T-helper 17 cell (primary cell): ENCODE data around the gene RAB8A. TPM values are rescaled to one million over a fixed set of nuclear protein-coding genes. Genes with fewer than 3 reads are reported as not detected.
"Not testable (repeated sequence)": the region's sequence is repeated elsewhere in the genome, so short reads cannot be mapped to it uniquely, and the experiment has no call there.

Experiments
- ATAC-seq: fragments of 150-1000 bp; cut with Tn5 transposase; 2 replicates; pipeline ENCODE4 v1.10.0; 2021; ENCODE audit warnings: mild to moderate bottlenecking, moderate library complexity
- DNase-seq, 3 donors: peaks; one replicate each; pipeline versions ENCODE4 v3.0.0 to v3.0.0-alpha.2; 2020 to 2021
- H3K9me3 ChIP-seq: one replicate; pipeline ENCODE4 v1.7.0; 2013; ENCODE audit warnings: low read length, mild to moderate bottlenecking; ENCODE audit not compliant: control insufficient read depth, poor library complexity, severe bottlenecking
- H3K27ac Mint-ChIP-seq: one replicate; pipeline ENCODE4 v1.8.0; 2022; ENCODE audit warnings: mild to moderate bottlenecking, moderate library complexity, mixed read lengths
- H3K27me3 Mint-ChIP-seq: one replicate; pipeline ENCODE4 v1.8.0; 2022; ENCODE audit warnings: mixed read lengths
- H3K36me3 Mint-ChIP-seq: one replicate; pipeline ENCODE4 v1.8.0; 2022; ENCODE audit warnings: low read depth, mixed read lengths
- H3K4me1 Mint-ChIP-seq: one replicate; pipeline ENCODE4 v1.8.0; 2022; ENCODE audit warnings: mild to moderate bottlenecking, mixed read lengths
- H3K4me3 Mint-ChIP-seq: one replicate; pipeline ENCODE4 v1.8.0; 2022; ENCODE audit warnings: mild to moderate bottlenecking, moderate library complexity, mixed read lengths
- total RNA-seq, 4 donors: library from RNA in 2 of 4; stranded (reverse) in 2 of 4; gene quantifications; one replicate each; pipeline ENCODE4 v1.2.3 and lab custom pipeline; 2022 to 2026

RAB8A gene
- total RNA-seq, 2 donors from 2014 or later = 97.5 to 105 TPM

DNA sequence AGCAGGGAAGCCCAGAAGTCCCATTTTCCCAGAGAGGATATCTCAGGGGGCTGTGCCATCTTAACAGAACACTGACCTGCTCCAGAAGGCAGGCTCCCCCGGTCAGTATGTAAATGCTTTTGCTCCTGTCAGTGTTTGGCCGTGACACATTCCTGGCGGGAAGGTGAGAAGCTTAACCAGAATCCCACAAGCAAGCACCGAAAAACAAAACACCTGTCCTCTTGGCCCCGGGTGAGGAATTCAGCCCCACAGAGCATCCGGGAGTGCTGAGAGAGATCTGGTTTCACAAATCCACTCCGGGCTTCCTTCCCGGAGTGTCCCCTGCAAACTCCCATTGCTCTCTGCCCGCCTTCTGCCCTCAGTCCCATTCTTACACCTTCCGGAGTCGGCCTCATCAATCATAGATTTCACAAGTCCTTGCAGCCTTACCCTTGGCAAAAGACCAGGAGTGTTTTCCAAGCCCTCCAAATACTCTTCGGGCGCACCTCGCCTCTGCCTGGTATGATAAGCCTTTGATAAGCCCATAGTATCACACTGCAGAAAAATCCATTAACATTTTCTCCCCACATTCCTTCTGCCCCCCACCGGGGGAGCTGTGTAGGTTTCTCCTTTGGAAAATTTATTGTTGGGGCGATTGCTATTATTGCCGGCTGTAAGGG, 23.2 kb upstream of the RAB8A start:
- Mint-ChIP-seq H3K27ac (peak overlapping the region; percentile 96), H3K4me3 (peak overlapping the region; percentile 65), H3K27me3 (no peaks in the 10 kb centered on the region), H3K4me1 (peaks cover 39% of the 10 kb centered on the region), H3K36me3 (peaks cover 9% of the 10 kb centered on the region)
- DNase-seq (no peak), ATAC-seq (no peak)
- H3K9me3 ChIP-seq = no peaks in the 10 kb centered on the region

DNA sequence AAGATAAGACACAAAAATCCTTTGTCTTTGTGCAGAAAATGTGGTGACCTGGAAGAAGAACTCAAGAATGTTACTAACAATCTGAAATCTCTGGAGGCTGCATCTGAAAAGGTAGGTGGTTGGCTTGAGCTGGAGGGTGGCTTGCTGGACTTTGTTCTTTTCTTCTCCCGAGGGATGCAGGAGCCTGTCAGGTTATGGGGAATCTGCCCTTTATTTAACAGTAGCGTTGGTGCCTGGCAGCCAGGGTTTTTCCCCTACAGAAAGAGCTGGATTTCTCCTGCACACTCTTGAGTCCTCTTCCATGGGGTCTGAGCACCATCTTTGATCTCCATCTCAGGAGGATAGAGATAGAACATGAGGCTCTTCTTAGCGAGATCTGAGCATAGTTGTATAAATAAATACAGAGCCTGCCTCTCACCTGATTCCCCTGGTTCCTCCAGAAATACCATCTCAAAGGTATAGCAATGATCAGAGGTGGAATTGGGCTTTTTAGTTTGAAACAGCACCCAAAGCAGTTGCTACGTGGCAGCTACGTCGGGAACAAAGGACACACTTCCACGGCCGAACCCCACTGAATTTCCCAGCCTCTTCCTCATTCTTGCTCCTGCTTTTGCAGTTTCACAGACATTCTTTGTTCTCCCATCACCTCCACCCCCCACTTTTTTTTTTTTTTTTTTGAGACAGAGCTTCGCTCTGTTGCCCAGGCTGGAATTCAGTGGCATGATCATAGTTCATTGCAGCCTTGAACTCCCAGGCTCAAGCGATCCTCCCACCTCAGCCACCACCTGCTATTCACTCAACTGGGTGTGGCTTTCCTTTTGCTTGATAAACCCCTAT, 22.5 kb upstream of the RAB8A start:
- no peaks in the 10 kb centered on the region for H3K9me3 ChIP-seq
- H3K27me3 Mint-ChIP-seq = no peaks in the 10 kb centered on the region
- peaks cover 9% of the 10 kb centered on the region for H3K36me3 Mint-ChIP-seq
- H3K4me3 Mint-ChIP-seq = peak overlapping the region; percentile 21
- peak overlapping the region; percentile 39 for H3K27ac Mint-ChIP-seq
- peaks cover 42% of the 10 kb centered on the region for H3K4me1 Mint-ChIP-seq
- DNase-seq = no peak
- ATAC-seq = no peak

DNA sequence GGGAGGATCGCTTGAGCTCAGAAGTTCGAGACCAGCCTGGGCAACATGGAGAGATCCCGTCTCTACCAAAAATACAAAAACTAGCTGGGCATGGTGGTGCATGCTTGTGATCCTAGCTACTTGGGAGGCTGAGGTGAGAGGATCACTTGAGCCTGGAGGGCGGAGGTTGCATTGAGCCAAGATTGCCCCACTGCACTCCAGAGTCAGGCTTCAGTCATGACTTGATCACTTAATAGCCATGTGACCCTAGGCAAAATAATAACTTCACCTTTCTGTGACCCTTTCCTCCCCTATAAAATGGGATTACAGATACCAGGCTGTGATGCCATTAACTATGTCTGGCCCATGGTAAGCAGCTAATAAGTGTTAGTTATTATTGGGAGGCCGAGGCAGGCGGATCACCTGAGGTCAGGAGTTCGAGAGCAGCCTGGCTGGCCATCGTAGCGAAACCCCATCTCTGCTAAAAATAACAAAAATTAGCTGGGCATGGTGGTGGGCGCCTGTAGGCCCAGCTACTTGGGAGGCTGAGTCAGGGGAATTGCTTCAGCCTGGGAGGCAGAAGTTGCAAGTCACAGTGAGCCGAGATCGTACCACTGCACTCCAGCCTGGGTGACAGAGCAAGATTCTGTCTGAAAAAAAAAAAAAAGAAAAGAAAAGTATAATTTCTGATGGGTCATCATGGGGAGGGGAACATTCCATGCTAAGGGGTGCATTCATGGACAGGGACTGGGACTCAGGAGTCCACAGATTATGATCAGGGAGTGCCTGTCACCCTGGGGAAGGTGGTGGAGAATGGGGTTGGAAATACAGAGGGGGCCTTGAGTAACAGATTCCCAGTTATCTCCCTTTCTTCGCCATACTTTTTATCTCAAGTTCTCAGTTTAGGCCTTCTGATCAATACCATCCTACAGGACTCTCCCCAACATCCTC, 19.9 kb upstream of the RAB8A start:
- ATAC-seq = no peak
- no peaks in the 10 kb centered on the region for H3K9me3 ChIP-seq
- H3K4me1 Mint-ChIP-seq = peaks cover 33% of the 10 kb centered on the region
- no peak for DNase-seq
- H3K36me3 Mint-ChIP-seq = peaks cover 8% of the 10 kb centered on the region
- no peaks in the 10 kb centered on the region for H3K27me3 Mint-ChIP-seq
- no peak overlapping the region for H3K27ac Mint-ChIP-seq
- H3K4me3 Mint-ChIP-seq = no peak overlapping the region

DNA sequence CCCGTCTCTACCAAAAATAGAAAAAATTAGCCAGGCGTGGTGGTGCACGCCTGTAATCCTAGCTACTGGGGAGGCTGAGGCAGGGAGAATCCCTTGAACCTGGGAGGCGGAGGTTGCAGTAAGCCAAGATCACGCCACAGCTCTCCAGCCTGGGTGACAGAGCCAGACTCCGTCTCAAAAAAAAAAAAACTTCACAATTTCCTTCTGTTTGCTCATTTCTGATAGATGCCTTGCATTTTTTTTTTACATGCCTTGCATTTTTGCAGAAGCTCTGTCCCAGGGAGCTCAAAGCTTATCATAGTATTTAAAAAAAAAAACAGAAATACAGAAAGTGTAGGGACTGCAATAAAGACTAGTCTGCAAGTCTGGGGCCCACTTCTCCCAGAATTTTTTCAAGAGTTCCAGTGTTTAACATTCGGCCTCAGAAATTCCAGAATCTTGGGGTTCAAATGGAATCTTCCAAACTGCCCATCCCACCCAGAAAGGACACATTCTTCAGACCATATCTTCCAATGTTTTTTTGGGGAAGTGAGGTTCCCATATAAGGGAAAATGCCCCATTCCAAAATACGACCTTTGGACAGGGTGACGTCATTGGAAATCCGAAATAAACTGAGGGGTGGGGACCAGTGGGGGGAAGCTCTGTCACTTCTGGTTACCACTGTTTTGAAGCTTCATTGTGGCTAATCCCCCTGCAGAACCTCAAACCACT, 17.2 kb upstream of the RAB8A start:
- Mint-ChIP-seq H3K27ac (peak overlapping the region; percentile 86), H3K27me3 (no peaks in the 10 kb centered on the region), H3K36me3 (peaks cover 11% of the 10 kb centered on the region), H3K4me3 (peak overlapping the region; percentile 41), H3K4me1 (peaks cover 33% of the 10 kb centered on the region)
- DNase-seq (no peak), ATAC-seq (no peak)
- no peaks in the 10 kb centered on the region for H3K9me3 ChIP-seq

DNA sequence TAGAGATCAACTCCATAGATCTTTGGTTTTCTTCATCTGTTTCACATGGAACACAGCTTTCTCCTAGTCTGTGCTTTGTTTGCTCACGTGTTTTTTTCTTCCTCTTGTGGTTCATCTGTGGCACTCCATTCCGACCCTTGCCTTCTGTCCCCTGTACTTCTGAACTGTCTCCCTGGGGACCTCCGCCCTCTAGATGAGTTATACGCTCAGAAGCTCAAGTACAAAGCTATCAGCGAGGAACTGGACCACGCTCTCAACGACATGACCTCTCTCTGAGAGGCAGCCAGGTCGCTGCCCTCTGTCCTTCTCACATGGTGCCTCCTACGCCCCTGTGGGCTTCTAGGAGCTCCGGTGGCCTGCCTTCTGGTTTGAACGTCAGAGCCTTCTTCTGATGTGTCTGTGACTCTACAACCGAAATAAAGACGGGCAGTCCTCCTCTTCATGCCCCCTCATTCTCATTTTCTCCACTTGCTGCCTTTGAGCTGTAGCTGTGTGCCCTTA, 16.6 kb upstream of the RAB8A start:
- Mint-ChIP-seq H3K4me3 (peak overlapping the region; percentile 41), H3K27me3 (no peaks in the 10 kb centered on the region), H3K36me3 (peaks cover 9% of the 10 kb centered on the region), H3K4me1 (peaks cover 31% of the 10 kb centered on the region), H3K27ac (peak overlapping the region; percentile 86)
- H3K9me3 ChIP-seq = no peaks in the 10 kb centered on the region
- DNase-seq (no peak), ATAC-seq (peak; percentile 64)

DNA sequence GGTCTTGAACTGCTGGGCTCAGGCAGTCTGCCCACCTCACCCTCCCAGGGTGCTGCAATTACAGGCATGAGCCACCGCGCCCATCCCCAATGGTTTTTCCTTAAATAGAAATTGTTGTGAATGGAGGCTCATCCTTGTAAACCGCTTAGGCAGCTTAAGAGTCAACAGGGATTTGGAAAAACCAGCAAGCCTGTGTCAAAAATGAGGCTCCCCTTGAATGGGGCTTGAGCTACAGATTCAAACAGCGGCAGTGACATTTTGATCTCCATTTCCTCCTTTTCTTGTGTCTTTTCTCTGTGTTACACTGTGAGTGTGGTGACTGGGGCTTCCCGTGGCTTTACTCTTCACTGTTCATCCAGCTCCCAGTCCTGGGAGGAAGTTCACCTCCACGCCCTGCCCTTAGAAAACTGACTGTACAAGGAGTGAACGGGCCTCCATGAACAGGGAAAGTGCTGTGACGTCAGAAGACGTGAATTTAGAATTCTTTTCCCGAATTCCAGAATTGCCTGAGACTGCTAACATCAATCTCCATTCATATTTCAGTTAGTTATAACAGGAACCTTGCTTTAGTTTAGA, 15.3 kb upstream of the RAB8A start:
- Mint-ChIP-seq H3K27me3 (no peaks in the 10 kb centered on the region), H3K4me1 (peaks cover 30% of the 10 kb centered on the region), H3K4me3 (no peak overlapping the region), H3K36me3 (peaks cover 11% of the 10 kb centered on the region), H3K27ac (no peak overlapping the region)
- DNase-seq (no peak), ATAC-seq (no peak)
- H3K9me3 ChIP-seq = no peaks in the 10 kb centered on the region

DNA sequence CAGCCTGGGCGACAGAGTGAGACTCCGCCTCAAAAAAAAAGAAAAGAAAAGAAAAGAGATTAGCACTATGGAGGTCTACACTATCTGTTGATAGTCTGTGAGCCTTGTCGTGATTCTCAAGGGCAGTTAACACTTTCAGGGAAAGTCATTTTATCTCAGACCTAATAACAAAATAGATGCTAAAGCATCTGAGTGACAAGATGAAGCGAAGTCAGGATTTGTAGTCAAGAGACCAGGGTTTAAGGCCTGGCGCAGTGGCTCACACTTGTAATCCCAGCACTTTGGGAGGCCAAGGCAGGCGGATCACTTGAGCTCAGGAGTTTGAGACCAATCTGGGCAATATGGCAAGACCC, 13.3 kb upstream of the RAB8A start:
- H3K9me3 ChIP-seq = no peaks in the 10 kb centered on the region
- no peaks in the 10 kb centered on the region for H3K27me3 Mint-ChIP-seq
- peaks cover 21% of the 10 kb centered on the region for H3K4me1 Mint-ChIP-seq
- DNase-seq (no peak), ATAC-seq (no peak)
- H3K27ac Mint-ChIP-seq = peak overlapping the region; percentile 74
- peaks cover 11% of the 10 kb centered on the region for H3K36me3 Mint-ChIP-seq
- no peak overlapping the region for H3K4me3 Mint-ChIP-seq

DNA sequence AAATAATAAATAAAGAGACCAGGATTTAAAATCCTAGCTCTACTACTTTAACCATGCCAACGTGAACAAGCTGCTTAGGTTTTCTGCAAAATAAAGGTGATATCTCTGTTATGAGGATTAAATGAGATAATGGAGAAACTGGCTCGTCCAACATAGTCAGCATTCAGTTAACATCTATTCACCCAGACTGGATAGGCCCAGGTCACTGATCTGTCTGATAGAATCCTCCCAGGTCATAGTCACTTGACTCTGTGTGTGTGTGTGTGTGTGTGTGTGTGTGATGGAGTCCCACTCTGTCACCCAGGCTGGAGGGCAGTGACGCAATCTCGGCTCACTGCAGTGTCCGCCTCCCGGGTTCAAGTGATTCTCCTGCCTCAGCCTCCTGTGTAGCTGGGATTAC, 12.9 kb upstream of the RAB8A start:
- Mint-ChIP-seq H3K27me3 (no peaks in the 10 kb centered on the region), H3K4me1 (peaks cover 18% of the 10 kb centered on the region), H3K36me3 (peaks cover 11% of the 10 kb centered on the region), H3K27ac (no peak overlapping the region), H3K4me3 (no peak overlapping the region)
- no peaks in the 10 kb centered on the region for H3K9me3 ChIP-seq
- no peak for DNase-seq
- ATAC-seq = no peak

DNA sequence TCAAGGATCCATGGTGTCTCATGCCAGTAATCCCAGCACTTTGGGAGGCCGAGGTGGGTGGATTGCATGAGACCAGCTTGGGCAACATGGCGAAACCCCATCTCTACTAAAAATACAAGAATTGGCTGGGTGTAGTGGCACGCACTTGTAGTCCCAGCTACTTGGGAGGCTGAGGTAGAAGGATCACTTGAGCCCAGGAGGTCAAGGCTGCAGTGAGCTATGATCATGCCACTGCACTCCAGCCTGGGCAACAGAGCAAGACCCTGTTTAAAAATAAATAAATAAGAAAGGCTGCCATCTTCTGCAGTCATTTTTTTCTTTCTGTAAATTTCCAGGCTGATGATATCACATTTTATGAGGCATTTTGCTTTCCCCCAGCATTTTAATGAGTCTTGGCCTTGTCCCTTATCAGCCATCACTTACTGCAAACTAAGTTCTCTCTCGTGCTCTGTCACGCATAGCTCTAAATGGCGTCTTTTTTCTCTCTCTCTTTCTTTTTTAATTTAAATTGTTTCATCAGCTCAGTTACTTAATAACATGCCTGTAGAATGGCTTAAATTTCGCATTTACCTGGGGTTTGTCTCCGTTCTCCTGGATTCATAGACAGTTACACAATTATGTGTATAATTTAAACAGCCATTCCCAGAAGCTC, 12.2 kb upstream of the RAB8A start:
- peaks cover 18% of the 10 kb centered on the region for H3K4me1 Mint-ChIP-seq
- peaks cover 11% of the 10 kb centered on the region for H3K36me3 Mint-ChIP-seq
- not testable (repeated sequence) for DNase-seq, H3K27me3 Mint-ChIP-seq, H3K4me3 Mint-ChIP-seq, H3K9me3 ChIP-seq, ATAC-seq
- H3K27ac Mint-ChIP-seq = peak overlapping the region; percentile 24

DNA sequence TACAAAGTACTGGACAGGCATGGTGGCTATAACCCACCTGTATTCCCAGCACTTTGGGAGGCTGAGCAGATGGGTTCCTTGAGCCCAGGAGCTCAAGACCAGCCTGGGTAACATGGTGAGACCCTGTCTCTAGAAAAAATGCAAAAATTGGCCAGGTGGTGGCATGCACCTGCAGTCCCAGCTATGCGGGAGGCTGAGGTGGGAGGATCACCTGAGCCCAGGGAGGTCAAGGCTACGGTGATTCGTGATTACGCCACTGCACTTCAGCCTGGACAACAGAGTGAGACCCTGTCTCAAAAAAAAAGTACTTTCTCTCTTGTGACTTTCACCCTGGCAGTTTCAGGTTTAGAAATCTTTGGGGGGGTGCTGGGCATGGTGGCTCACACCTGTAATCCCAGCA, 11.2 kb upstream of the RAB8A start:
- Mint-ChIP-seq H3K4me3 (no peak overlapping the region), H3K36me3 (peaks cover 6% of the 10 kb centered on the region), H3K4me1 (peaks cover 9% of the 10 kb centered on the region), H3K27ac (no peak overlapping the region), H3K27me3 (no peaks in the 10 kb centered on the region)
- no peaks in the 10 kb centered on the region for H3K9me3 ChIP-seq
- DNase-seq (no peak), ATAC-seq (no peak)

DNA sequence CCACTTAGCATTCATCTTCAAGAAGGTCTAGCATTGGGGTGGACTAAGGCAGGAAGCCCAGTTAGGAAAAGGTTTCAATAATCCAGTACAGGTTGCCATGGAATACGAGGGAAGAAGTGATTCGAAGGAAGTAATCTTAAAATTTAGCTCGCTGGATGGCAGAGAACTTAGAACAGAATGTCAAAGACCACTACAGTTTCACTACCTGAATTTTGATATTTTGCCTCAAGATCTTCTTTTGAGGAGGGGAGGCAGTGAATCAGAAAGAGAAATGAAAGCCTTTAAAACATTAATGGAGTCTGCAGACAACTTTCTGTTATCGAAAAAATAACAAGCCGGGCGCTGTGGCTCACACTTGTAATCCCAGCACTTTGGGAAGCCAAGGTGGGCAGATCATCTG, 7.0 kb upstream of the RAB8A start:
- H3K27ac Mint-ChIP-seq = peak overlapping the region; percentile 43
- peaks cover 2% of the 10 kb centered on the region for H3K36me3 Mint-ChIP-seq
- no peak for DNase-seq

DNA sequence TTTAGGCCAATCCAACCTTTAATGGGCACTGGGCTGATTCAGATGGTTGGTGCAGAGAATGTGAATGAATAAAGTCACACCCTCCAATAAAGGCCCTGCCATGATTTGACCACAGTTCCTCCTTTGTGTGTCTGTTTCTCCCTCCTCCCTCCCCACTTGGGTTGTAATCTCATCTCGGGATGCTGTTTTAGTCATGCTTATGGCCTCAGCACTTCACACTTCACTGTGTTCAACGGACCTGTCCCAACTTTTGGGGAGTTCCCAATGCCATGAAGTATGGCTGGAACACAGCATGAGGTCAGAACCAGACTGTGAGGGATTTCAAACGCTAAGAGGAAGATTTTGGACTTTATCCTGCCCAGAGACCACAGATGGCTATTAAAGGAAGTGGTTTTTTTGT, 5.6 kb upstream of the RAB8A start:
- no peaks in the 10 kb centered on the region for H3K9me3 ChIP-seq
- Mint-ChIP-seq H3K27ac (peak overlapping the region; percentile 65), H3K36me3 (peaks cover under 1% of the 10 kb centered on the region), H3K27me3 (no peaks in the 10 kb centered on the region), H3K4me3 (no peak overlapping the region), H3K4me1 (peaks cover 2% of the 10 kb centered on the region)
- ATAC-seq (no peak), DNase-seq (no peak)

More for the DNA sequence above, 7.0 kb upstream of the RAB8A start:
- no peak for ATAC-seq
- H3K4me3 Mint-ChIP-seq = no peak overlapping the region
- no peaks in the 10 kb centered on the region for H3K9me3 ChIP-seq
- H3K27me3 Mint-ChIP-seq = no peaks in the 10 kb centered on the region
- peaks cover 2% of the 10 kb centered on the region for H3K4me1 Mint-ChIP-seq
